Stimulated activated CD4-positive, alpha-beta T cell treated with anti-CD3 and anti-CD28 coated beads, Interleukin-1b, Interleukin-23, amount 100 ng/mL, for 24 hours (primary cell): ENCODE data around the gene DNAH8.

ENCODE experiments used
- DNase-seq, 4 experiments: peaks; one replicate each; pipeline ENCODE4 v3.0.0-alpha.2; 2020; ENCODE audit warnings: low read depth in 4 of 4, low spot score in 1 of 4

The DNAH8 gene

GRCh38 chr6:38749473-38749872 is 34.4 kb downstream of the DNAH8 start:
- no peak for DNase-seq

DNA sequence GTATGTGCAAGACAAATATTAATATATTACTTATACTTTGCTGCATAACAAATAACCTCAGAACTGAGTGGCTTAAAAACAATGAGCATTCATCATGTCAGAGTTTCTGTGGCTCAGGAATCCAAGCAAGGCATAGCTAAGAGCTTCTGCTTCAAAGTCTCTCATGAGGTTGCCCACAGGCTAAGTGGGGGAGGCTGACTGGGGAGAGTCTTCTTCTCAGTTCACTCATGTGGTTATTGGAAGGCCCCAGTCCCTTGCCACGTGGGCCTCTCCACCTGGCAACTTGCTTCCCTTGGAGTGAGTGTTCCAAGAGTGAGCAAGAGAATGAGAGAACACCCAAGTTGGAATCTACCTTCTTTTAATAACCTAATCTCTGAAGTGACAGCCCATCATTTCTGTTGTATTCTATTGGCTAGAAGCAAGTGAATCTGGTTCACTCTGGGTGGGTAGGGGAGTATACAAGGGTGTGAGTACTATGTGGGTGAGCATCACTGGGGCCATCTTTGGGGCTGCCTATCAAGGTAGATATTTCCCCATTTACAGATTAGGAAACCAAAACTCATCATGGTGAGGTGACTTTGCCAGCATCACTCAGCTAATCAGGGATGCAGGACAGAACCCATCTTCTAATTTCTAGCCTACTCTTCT is 36.0 kb downstream of the DNAH8 start:
- DNase-seq, result peak in 3 of 4 experiments; percentile 20 to 31 (median 26)

GRCh38 chr6:38753707-38754106 is 38.6 kb downstream of the DNAH8 start:
- no peak for DNase-seq

- no peak for DNase-seq
These were observed 40.1 kb downstream of the DNAH8 start for GRCh38 chr6:38755207-38755606.

DNA sequence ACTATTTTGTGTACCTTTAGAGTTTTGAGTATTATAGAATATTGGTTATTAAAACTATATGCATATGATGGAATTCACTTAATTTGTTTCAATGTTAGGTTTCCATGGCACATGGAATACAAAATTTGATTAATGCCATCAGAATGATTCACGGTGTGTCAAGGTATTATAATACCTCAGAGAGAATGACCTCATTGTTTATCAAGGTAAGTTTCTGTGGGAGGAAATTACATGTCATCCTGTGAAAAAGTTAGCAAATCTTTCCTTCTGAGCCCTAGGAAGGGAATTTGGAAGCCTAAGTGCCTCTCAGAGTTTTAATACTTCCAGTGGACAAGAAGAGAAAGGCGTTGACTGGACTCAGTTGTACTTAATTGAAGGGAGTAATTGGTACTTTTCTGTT is 40.8 kb downstream of the DNAH8 start:
- no peak for DNase-seq

- no peak for DNase-seq
These were observed 45.0 kb downstream of the DNAH8 start for GRCh38 chr6:38760097-38760496.

GRCh38 chr6:38762848-38763247 is 47.7 kb downstream of the DNAH8 start:
- DNase-seq, result no peak

DNA sequence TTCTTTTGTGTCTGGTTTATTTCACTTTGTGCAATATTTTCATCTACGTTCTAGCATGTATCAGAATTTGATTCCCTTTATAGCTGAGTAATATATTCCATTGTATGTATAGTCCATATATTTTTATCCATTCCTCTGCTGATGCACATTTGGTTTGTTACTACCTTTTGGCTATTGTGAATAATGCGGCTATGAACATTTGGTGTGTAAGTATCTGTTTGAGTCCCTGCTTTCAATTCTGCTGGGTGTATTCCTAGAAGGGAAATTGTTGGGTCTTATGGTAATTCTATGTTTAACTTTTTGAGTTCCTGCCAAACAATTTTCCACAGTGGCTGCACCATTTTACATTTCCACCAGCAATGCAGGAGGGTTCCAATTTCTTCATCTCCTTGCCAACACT is 52.4 kb downstream of the DNAH8 start:
- DNase-seq, result no peak

GRCh38 chr6:38773338-38773737 is 58.2 kb downstream of the DNAH8 start:
- DNase-seq, result peak in 1 of 4 experiments; percentile 8

GRCh38 chr6:38774929-38775707 is 60.0 kb downstream of the DNAH8 start:
- DNase-seq, result no peak

GRCh38 chr6:38775870-38776269 is 60.8 kb downstream of the DNAH8 start:
- DNase-seq, result no peak

DNA sequence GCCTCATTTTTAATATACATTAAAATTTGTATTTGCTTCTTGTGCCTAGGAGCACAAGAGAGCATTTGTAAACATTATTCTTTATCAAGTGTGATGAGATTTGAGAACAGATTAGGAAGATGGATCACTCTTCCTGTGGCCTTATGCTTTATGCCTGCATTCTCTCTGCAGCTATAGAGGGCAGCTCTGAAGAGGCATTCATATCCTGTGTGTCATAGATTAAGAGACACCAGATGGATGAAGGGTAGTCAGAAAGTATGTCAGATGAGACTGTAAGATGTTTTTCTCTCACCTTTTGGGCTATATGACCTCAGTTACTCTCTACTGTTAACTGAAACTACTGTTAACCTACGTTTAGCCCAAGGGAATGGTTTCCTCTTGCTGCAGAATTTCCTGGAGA is 61.4 kb downstream of the DNAH8 start:
- no peak for DNase-seq

GRCh38 chr6:38779310-38780062 is 64.4 kb downstream of the DNAH8 start:
- DNase-seq, result no peak

- DNase-seq, result no peak
These were observed 67.5 kb downstream of the DNAH8 start for GRCh38 chr6:38782616-38783015.

DNA sequence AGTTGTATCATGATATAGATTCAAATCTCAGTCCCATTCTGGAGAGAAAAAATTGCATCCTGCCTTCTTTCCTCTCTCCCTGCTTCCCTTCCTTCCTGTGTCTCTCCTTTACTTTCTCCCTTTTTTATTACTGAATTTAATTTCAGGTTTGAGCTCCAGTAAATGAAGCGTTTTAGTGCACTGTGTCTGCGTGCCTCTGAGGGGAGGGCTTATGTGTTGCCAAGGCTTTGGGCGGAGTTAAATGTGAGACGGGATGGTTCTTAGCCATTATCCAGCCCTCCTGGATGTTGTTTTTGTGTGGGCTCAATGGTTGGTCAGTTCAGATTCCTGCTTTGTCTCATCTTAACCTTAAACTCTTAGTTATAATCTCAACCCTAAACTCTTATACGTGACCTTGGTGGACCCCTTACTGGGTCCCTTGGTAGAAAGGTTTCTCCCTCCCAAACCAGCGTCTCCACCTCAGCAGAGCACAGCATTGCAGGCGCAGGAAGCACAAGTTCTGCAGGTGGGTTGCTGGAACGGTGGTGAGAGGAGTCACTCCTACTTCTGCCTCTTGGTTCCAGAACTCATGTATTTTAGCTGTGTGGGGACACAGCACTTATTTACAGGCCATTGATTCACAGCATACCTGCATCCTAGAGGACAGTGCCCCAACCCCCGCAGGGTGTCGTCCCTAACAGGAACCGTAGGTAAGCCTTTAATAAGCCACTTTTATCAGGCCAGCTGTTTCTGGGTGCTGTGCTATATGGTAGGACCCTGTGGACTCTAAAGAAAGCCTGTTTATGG is 68.5 kb downstream of the DNAH8 start:
- no peak for DNase-seq

DNA sequence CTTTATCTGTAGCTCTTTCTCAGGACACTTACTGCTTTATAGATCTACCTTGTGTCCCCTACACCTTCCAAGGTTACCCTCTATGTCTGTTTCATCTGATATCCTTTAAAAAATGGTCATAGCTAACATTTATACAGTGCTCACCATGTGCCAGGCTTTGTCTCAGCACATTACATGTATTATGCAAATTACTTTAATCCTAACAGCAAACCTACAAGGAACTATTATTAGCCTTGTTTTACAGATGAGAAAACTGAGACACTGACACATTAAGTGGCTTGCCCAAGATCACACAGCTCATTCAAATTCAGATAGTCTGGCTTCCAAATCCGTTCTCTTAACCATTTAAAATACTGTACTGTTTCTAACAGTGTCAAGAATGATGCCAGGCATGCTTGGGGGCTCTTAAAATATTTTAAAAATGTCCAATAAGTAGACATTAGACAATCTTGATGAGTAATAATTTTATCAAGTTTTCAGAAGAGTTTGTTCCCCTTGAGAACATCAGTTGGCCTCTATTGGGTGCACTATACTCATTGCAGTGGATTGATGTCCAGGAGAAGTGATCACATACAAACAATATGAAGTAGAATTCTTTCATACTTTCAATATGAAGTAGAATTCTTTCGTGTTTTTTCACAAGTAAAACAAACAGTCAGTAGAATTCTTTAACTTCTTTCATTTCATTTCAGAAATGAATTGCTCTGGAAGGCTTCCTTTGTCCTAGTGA is 69.6 kb downstream of the DNAH8 start:
- DNase-seq, result no peak

- no peak for DNase-seq
These were observed 71.4 kb downstream of the DNAH8 start for GRCh38 chr6:38786486-38786885.

- DNase-seq, result no peak
These were observed 74.1 kb downstream of the DNAH8 start for GRCh38 chr6:38789256-38789655.

GRCh38 chr6:38792356-38792755 is 77.2 kb downstream of the DNAH8 start:
- DNase-seq, result no peak

DNA sequence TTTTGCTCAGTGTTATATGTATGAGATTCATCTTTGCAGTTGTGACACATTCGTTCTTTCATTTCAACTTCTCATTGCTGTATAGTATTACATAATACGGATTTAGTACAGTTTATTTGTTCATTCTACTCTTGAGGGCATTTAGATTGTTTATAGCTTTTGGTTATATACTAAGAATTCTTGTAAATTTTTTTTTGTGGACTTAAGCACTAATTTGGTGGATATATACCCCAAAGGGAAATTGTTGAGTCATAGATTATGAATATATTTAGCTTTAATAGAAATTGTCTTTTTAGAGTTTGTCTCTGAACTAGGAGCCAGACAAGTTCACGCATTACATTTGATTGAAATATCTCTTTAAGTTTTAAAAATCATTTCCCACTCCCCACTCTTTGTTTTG is 79.6 kb downstream of the DNAH8 start:
- no peak for DNase-seq

DNA sequence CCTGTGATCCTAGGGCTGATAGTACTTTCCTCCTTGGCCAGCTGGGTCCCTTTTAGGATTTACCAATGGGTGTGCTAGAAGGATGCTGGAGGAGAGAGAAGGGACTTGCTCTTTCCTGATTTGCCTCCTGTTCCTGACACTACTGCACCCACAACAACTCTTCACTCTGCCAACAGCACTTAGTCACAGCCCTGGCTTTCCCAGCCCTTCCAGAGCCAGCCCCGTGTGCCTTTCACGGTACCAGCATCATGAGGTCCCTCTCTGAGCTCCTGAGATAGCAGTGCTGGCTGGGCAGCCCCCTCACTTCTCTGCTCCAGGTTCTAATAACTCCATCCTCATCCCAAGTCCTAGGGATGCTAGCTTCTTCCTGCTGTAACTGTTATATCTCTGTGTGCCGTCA is 80.9 kb downstream of the DNAH8 start:
- DNase-seq, result no peak
